K562 (cell line): Measurements from ENCODE around the gene TTYH2. TPM values are rescaled to one million over a fixed set of nuclear protein-coding genes. Genes with fewer than 3 reads are reported as not detected.

Experiments
- ATAC-seq: fragments of 200-7000 bp; cut with Tn5 transposase; 3 replicates; pipeline ENCODE4 v1.9.1; 2020; ENCODE audit warnings: moderate library complexity
- BruUV-seq: library from RNA; stranded (reverse); fragments of 400-500 nt; replicated peaks from 2 replicates; lab custom pipeline; 2021; lab: Mats Ljungman, UMichigan
- CTCF ChIA-PET: fragments of 300-600 bp; formaldehyde crosslinking; extraction: SDS; loops from one replicate; lab custom pipeline; 2021; ENCODE audit warnings: low intra/inter-chr PET ratio; lab: Yijun Ruan, JAX
- POLR2A ChIA-PET: fragments of 300-600, 350-650 bp; sonication (Branson Sonifier 250); formaldehyde crosslinking; extraction: SDS; loops from one replicate; lab custom pipeline; 2021; ENCODE audit warnings: antibody characterized with exemption, inconsistent platforms; lab: Yijun Ruan, JAX
- DNase-seq, 4 experiments: peaks; one replicate each; pipeline versions ENCODE4 v3.0.0 to v3.0.0-alpha.2; 2011 to 2018; ENCODE audit warnings: low spot score in 3 of 4, mixed read lengths in 3 of 4; ENCODE audit errors: extremely low read depth in 1 of 4
- FAIRE-seq: peaks from 2 replicates; lab custom pipeline; 2011; peaks lifted over from hg19 to GRCh38; lab: Jason Lieb, UNC
- H2AFZ ChIP-seq: 2 replicates; pipeline ENCODE4 v1.6.0; 2011; ENCODE audit warnings: low read depth, low read length, control low read depth, inconsistent platforms
- H3K27ac ChIP-seq: fragments of 200-600 bp; 3 replicates; pipeline ENCODE4 v1.8.0; 2011; ENCODE audit warnings: low read depth, mild to moderate bottlenecking, control low read depth, inconsistent platforms, low read length, moderate library complexity, mixed read lengths; ENCODE audit errors: extremely low read depth
- H3K27me3 ChIP-seq, 2 experiments: fragments of 300-600 bp in 1 of 2; 2 replicates in 1 of 2; 3 replicates in 1 of 2; pipeline versions ENCODE4 v1.6.0 to v1.8.0; 2011; ENCODE audit warnings: inconsistent platforms in 2 of 2, low read length in 2 of 2, mild to moderate bottlenecking in 1 of 2, mixed read lengths in 1 of 2, moderate library complexity in 1 of 2; ENCODE audit not compliant: control insufficient read depth in 2 of 2, insufficient read depth in 2 of 2
- H3K36me3 ChIP-seq: fragments of 300-600 bp; 3 replicates; pipeline ENCODE4 v1.8.0; 2011; ENCODE audit warnings: mild to moderate bottlenecking, low read length, inconsistent platforms; ENCODE audit not compliant: control insufficient read depth, insufficient read depth
- H3K4me1 ChIP-seq, 2 experiments: fragments of 200-600 bp in 1 of 2; replicated peaks in 1 of 2; 2 replicates in 1 of 2; 3 replicates in 1 of 2; pipeline versions ENCODE4 v1.5.1 to v1.8.0; 2011; ENCODE audit warnings: inconsistent platforms in 2 of 2, low read length in 2 of 2, mild to moderate bottlenecking in 1 of 2, mixed read lengths in 1 of 2, moderate library complexity in 1 of 2; ENCODE audit not compliant: control insufficient read depth in 2 of 2, insufficient read depth in 2 of 2
- H3K4me2 ChIP-seq: 2 replicates; pipeline ENCODE4 v1.6.1; 2011; ENCODE audit warnings: low read length, control low read depth, inconsistent platforms, mixed read lengths; ENCODE audit not compliant: insufficient read depth
- H3K4me3 ChIP-seq: fragments of 200-600 bp; sonication (generic), shearing (Covaris generic); 2 replicates; pipeline ENCODE4 v1.5.1; 2016; ENCODE audit warnings: control low read depth, inconsistent platforms
- H3K79me2 ChIP-seq: fragments of 200-600 bp; 3 replicates; pipeline ENCODE4 v1.8.0; 2011; ENCODE audit warnings: low read length, inconsistent platforms; ENCODE audit not compliant: control insufficient read depth, insufficient read depth
- H3K9ac ChIP-seq, 2 experiments: 2 replicates each; pipeline versions ENCODE4 v1.6.0 to v1.6.1; 2011; ENCODE audit warnings: low read depth in 2 of 2, low read length in 2 of 2, control low read depth in 1 of 2, inconsistent platforms in 1 of 2, mild to moderate bottlenecking in 1 of 2, mixed read lengths in 1 of 2; ENCODE audit not compliant: insufficient read depth in 1 of 2
- H3K9me1 ChIP-seq: one replicate; pipeline ENCODE4 v1.6.0; 2011; ENCODE audit warnings: inconsistent platforms, mild to moderate bottlenecking, low read length, moderate library complexity; ENCODE audit not compliant: control insufficient read depth, insufficient read depth
- H3K9me3 ChIP-seq: replicated peaks from 2 replicates; pipeline ENCODE4 v1.5.1; 2011; ENCODE audit warnings: low read depth, low read length, inconsistent platforms; ENCODE audit not compliant: control insufficient read depth, insufficient read depth
- H4K20me1 ChIP-seq: replicated peaks from 2 replicates; pipeline ENCODE4 v1.6.1; 2011; ENCODE audit warnings: low read length, inconsistent platforms, mixed read lengths; ENCODE audit not compliant: control insufficient read depth, insufficient read depth
- CBX5 ChIP-seq: IDR thresholded peaks from 2 replicates; pipeline ENCODE4 v1.6.1; 2014; ENCODE audit warnings: low read depth, borderline replicate concordance
- LCOR ChIP-seq: sonication (generic); formaldehyde crosslinking; IDR thresholded peaks from 2 replicates; pipeline ENCODE4 v1.8.0; 2022; ENCODE audit warnings: mild to moderate bottlenecking, missing genetic modification reagents
- MTA2 ChIP-seq: fragments of 450-650 bp; IDR thresholded peaks from 2 replicates; pipeline ENCODE4 v1.6.1; 2016; ENCODE audit warnings: low read depth
- RB1 ChIP-seq: fragments of 450-650 bp; IDR thresholded peaks from 2 replicates; pipeline ENCODE4 v1.6.1; 2017; ENCODE audit warnings: low read depth, mild to moderate bottlenecking
- SMAD1 ChIP-seq: fragments of 150-350 bp; IDR thresholded peaks from 2 replicates; pipeline ENCODE4 v1.6.1; 2014; ENCODE audit warnings: low read length, low read depth; ENCODE audit not compliant: partially characterized antibody
- ZNF561 ChIP-seq: fragments of 450-650 bp; formaldehyde crosslinking; conservative IDR thresholded peaks from 2 replicates; pipeline ENCODE4 v1.4.0; 2020; ENCODE audit warnings: mild to moderate bottlenecking, moderate library complexity
- WGBS: fragments of 100-300 bp; shearing (Covaris generic); methylation state at CpG from one replicate; pipeline ENCODE4 v1.1.6; 2016; ENCODE audit warnings: low coverage, mixed read lengths; ENCODE audit not compliant: insufficient coverage; ENCODE audit errors: missing lambda C conversion rate; 5-methylcytosine and 5-hydroxymethylcytosine counted together
- in situ Hi-C: fragments of 300-500 bp; cut with MboI; formaldehyde crosslinking; loops from 4 replicates; pipeline ENCODE4 v1.15.0; 2018; ENCODE audit warnings: inconsistent platforms, mixed read lengths
- intact Hi-C: fragments of 100-400 bp; cut with micrococcal nuclease; formaldehyde crosslinking; loops from 2 replicates; pipeline ENCODE4 v1.14.2; 2022
- polyA plus RNA-seq, 8 experiments: library from polyadenylated mRNA; depleted of rRNA in 4 of 8; stranded (reverse) in 5 of 8; unstranded in 3 of 8; fragments of >200 nt; fragmentation: Nextera tagmentation in 2 of 8; fragmentation: Illumina TruSeq in 1 of 8; extraction: Ambion mirVana in 2 of 8; extraction: Trizol in 1 of 8; gene quantifications; 2 replicates each; pipeline versions ENCODE4 v1.2.1 to v1.2.3, GENCODE V29; 2011 to 2014; ENCODE audit warnings: inconsistent platforms in 1 of 8, missing spikeins in 1 of 8
- total RNA-seq, 7 experiments: library from RNA; depleted of rRNA in 6 of 7; stranded (reverse); fragments of >200 nt in 6 of 7; fragmentation: Illumina TruSeq in 2 of 7; extraction: Trizol in 2 of 7; gene quantifications; 2 replicates each; pipeline versions ENCODE4 v1.2.1 to v1.2.3, GENCODE V29; 2011 to 2021; ENCODE audit warnings: low replicate concordance in 1 of 7
- TF ChIP-seq, protein P1 (sequence below): fragments of 250-450 bp; sonication (Bioruptor Pico); IDR thresholded peaks from 2 replicates; pipeline ENCODE4 v1.5.1; 2021; ENCODE audit warnings: mild to moderate bottlenecking

The TTYH2 gene
- total and polyA plus RNA-seq, 9 of the 15 experiments (the other 6 are each of a cell fraction or from before 2014, with no cell fraction given), result 0.03 to 2.0 (median 0.91) TPM

DNA sequence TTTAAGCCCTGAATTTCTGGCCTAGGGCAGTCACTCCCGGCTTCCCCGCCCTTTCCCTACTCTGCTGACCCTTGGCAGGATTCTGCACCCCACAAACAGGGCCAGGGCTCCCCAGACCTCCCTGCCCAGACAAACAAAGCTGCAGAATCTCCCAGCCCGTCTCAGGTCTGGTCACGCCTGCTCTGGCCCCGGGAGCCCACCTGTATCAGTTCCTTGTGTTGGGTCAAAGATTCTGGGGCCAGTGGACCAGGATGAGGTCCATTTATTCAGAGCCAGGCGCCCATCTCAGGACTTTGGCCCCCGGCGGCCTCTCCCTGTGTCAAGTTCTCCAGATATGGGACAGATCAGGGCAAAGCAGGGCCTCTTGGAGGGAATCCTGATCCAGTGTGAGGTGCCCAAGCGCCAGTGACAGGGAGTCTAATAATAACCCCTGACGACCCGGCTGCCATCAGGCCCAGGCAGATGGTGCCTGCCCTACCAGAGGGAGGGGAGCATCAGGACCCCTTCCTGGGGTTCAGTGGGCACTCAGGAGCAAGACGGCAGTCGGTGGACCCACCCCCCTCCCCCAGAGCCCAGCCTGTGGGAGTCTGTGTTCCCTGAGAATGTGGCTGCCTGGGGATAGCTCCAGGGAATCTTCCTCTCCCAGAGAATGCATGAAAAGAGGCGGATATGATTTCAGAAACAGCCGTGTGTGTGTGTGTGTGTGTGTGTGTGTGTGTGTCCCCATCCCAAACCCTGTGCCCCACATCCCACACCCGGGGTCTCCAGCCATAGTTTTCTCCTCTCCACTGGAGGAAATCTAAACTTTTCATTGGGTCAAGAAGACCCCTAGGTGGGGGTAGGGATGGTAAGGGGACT, 1.3 kb downstream of the TTYH2 start:
- ChIA-PET POLR2A (no interaction called here), CTCF (no interaction called here)
- peaks cover 30 to 43% of the 10 kb centered on the region in 2 experiments for H3K4me1 ChIP-seq
- WGBS, result 50% methylated on average over 14 of the region's 16 CpGs
- no peak overlapping the region; the same call in 1 of the 2 replicates for H3K4me2 ChIP-seq
- H2AFZ ChIP-seq, result no peak overlapping the region
- peaks cover 16% of the 10 kb centered on the region for H3K36me3 ChIP-seq
- H4K20me1 ChIP-seq, result peaks cover 23% of the 10 kb centered on the region
- H3K27me3 ChIP-seq, result no peaks in the 10 kb centered on the region
- intact Hi-C loops, result loop anchor here (5.0 kb wide), 2 partner anchors 68 to 148 kb away; partner anchors contain the start of gene BTBD17
- H3K9me3 ChIP-seq, result no peaks in the 10 kb centered on the region
- no TSS peak for BruUV-seq
- no peak for FAIRE-seq
- H3K27ac ChIP-seq, result no peak overlapping the region
- DNase-seq, result no peak
- no peak for TF ChIP-seq LCOR (CRISPR knock-in tag)
- no peak for TF ChIP-seq SMAD1
- TF ChIP-seq ZNF561 (CRISPR knock-in tag), result no peak
- TF ChIP-seq CBX5, result no peak
- peak overlapping the region in 1 of 2 experiments; percentile 91; a peak in 2 of 4 replicates for H3K9ac ChIP-seq
- ATAC-seq, result no peak
- in situ Hi-C loops, result loop anchor here (5.0 kb wide), 2 partner anchors 68 to 138 kb away; no protein-coding TSS in a partner anchor
- H3K79me2 ChIP-seq, result no peaks in the 10 kb centered on the region
- H3K9me1 ChIP-seq, result no peaks in the 10 kb centered on the region
- no peak overlapping the region for H3K4me3 ChIP-seq

DNA sequence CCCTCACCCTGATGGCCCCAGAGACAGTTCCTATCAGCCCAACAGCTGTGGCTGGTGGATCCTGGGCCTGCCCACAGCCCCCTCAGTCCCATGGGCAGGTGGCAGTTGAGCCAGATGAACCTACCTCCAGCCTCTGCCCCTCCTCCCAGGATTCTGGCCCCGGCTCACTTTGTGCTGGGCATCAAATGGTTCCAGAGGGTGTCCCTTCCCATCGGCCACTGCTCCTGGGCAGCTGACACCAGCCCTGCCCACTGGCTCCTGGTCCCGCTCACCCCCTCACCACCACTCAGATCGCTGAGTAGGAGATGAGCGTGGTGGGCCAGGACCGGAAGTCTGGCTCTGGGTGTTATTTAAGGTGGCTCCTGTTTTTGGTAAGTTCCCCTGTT, 2.0 kb downstream of the TTYH2 start:
- Histone ChIP-seq H3K4me1 (peaks cover 32 to 43% of the 10 kb centered on the region in 2 experiments), H3K27ac (no peak overlapping the region), H3K4me3 (no peak overlapping the region), H3K79me2 (no peaks in the 10 kb centered on the region), H3K4me2 (no peak overlapping the region), H4K20me1 (peaks cover 17% of the 10 kb centered on the region), H3K27me3 (no peaks in the 10 kb centered on the region), H3K9me1 (no peaks in the 10 kb centered on the region), H3K9me3 (no peaks in the 10 kb centered on the region), H2AFZ (no peak overlapping the region), H3K9ac (no peak overlapping the region; a peak in 1 of 4 replicates), H3K36me3 (peaks cover 10% of the 10 kb centered on the region; the same call in 2 of the 3 replicates)
- DNase-seq (no peak), ATAC-seq (no peak), FAIRE-seq (no peak)
- BruUV-seq, result no TSS peak
- WGBS, result 60% methylated on average over 6 of the region's 6 CpGs
- TF ChIP-seq, protein P1, sequence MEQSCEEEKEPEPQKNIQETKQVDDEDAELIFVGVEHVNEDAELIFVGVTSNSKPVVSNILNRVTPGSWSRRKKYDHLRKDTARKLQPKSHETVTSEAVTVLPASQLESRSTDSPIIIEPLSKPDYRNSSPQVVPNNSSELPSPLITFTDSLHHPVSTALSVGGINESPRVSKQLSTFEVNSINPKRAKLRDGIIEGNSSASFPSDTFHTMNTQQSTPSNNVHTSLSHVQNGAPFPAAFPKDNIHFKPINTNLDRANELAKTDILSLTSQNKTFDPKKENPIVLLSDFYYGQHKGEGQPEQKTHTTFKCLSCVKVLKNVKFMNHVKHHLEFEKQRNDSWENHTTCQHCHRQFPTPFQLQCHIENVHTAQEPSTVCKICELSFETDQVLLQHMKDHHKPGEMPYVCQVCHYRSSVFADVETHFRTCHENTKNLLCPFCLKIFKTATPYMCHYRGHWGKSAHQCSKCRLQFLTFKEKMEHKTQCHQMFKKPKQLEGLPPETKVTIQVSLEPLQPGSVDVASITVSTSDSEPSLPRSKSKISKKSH, result no peak
- no peak for TF ChIP-seq MTA2
- no peak for TF ChIP-seq RB1
- intact Hi-C loops (no loop called here), in situ Hi-C loops (loop anchor here (5.0 kb wide), 1 partner anchor 67 kb away; no protein-coding TSS in a partner anchor)
- ChIA-PET CTCF (no interaction called here), POLR2A (no interaction called here)
